Measurements from ENCODE around the gene CLCN4. TPM values are rescaled to one million over a fixed set of nuclear protein-coding genes. Genes with fewer than 3 reads are reported as not detected.

The CLCN4 gene
- total RNA-seq, 4 donors from 2014 or later: 72.5 to 307 (median 84.4) TPM

DNA sequence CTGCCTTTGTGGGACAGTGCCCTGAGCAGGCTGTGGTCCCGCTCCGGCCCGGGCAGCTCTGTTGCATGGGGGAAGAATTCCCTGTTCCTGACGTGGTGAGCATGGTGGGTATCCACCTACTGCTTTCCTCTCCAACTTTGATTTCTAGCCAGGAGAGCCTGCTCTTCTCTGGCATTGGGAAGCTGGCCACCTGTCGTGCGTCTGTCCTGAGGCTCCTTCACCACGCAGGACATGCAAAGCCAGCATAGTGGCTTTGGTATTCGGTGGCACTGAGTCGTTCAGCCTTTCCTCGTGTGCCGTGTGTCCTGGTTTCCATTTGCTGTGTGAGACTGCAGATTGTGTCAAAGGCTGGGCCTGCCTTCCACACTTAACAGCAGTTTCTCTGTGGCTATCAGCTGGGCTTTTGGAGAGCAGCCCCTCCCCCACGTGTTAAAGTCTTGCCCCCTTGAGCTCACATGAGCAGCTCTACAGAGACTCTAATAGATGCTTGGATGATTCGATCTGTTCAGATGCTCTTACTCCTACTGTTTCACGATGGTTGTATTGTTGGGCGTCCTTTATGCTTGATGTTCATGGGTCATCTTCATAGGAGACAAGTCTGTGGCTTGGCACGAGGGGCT is 46.3 kb upstream of the CLCN4 start:
- in situ Hi-C loops (cut with MboI; ENCODE audit: low sequenced_read_pairs in 4 of 4): no loop called here
- Histone ChIP-seq H3K4me3 (no peak overlapping the region), H3K9me3 (no peaks in the 10 kb centered on the region), H3K27ac (peak overlapping the region in 3 of 4 donors; percentile 2 to 54 (median 53)), H3K4me1 (peaks cover 10 to 19% of the 10 kb centered on the region in 2 donors), H3K36me3 (no peaks in the 10 kb centered on the region), H3K27me3 (no peaks in the 10 kb centered on the region)
- ATAC-seq (no peak), DNase-seq (no peak)
- intact Hi-C loops (cut with DNase I; ENCODE audit: low total_unique reads): loop anchor here (10.0 kb wide), 2 partner anchors 236 to 1366 kb away; no protein-coding TSS in a partner anchor
- no peak for TF ChIP-seq POLR2A (IDR thresholded peaks at IDR 0.05)

DNA sequence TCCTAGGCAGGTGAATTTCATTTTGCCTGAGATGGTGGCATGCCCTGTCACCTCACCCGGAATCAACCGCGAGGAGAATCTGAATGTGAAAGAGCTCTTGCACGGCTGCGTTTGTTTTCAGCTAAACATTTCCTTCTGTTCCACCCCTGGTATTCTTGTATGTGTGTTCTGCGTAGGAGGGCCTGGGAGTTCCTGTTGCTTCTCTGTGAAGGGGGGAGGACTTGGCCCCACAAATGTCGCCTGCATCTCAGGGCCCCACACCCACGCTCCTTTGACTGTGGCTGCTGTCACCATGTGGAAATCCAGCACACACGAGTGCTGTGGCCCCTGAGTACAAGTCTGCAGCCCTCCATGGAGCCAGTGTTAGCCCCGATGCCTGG is 45.8 kb upstream of the CLCN4 start:
- in situ Hi-C loops (cut with MboI; ENCODE audit: low sequenced_read_pairs in 4 of 4): no loop called here
- Histone ChIP-seq H3K4me1 (peaks cover 10 to 19% of the 10 kb centered on the region in 2 donors), H3K27ac (peak overlapping the region in 3 of 4 donors; percentile 2 to 54 (median 53)), H3K27me3 (no peaks in the 10 kb centered on the region), H3K36me3 (no peaks in the 10 kb centered on the region), H3K9me3 (no peaks in the 10 kb centered on the region), H3K4me3 (no peak overlapping the region)
- no peak for TF ChIP-seq POLR2A (IDR thresholded peaks at IDR 0.05)
- TF ChIP-seq, protein P1, sequence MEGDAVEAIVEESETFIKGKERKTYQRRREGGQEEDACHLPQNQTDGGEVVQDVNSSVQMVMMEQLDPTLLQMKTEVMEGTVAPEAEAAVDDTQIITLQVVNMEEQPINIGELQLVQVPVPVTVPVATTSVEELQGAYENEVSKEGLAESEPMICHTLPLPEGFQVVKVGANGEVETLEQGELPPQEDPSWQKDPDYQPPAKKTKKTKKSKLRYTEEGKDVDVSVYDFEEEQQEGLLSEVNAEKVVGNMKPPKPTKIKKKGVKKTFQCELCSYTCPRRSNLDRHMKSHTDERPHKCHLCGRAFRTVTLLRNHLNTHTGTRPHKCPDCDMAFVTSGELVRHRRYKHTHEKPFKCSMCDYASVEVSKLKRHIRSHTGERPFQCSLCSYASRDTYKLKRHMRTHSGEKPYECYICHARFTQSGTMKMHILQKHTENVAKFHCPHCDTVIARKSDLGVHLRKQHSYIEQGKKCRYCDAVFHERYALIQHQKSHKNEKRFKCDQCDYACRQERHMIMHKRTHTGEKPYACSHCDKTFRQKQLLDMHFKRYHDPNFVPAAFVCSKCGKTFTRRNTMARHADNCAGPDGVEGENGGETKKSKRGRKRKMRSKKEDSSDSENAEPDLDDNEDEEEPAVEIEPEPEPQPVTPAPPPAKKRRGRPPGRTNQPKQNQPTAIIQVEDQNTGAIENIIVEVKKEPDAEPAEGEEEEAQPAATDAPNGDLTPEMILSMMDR (IDR thresholded peaks at IDR 0.05 in 4 of 5, conservative IDR thresholded peaks at IDR 0.05 in 1 of 5): no peak
- intact Hi-C loops (cut with DNase I; ENCODE audit: low total_unique reads): loop anchor here (10.0 kb wide), 2 partner anchors 236 to 1366 kb away; no protein-coding TSS in a partner anchor
- no peak for DNase-seq
- ATAC-seq: peak in 1 of 2 donors; percentile 45

GRCh38 chrX:10111364-10112148 is 45.2 kb upstream of the CLCN4 start:
- no peaks in the 10 kb centered on the region for H3K9me3 ChIP-seq
- TF ChIP-seq, protein P1 (IDR thresholded peaks at IDR 0.05 in 4 of 5, conservative IDR thresholded peaks at IDR 0.05 in 1 of 5): no peak
- no peak for TF ChIP-seq POLR2A (IDR thresholded peaks at IDR 0.05)
- no peaks in the 10 kb centered on the region for H3K36me3 ChIP-seq
- in situ Hi-C loops (cut with MboI; ENCODE audit: low sequenced_read_pairs in 4 of 4) (no loop called here), intact Hi-C loops (cut with DNase I; ENCODE audit: low total_unique reads) (loop anchor here (10.0 kb wide), 2 partner anchors 237 to 1367 kb away; no protein-coding TSS in a partner anchor)
- no peak for DNase-seq
- peaks cover 10 to 19% of the 10 kb centered on the region in 2 donors for H3K4me1 ChIP-seq
- H3K27ac ChIP-seq: peak overlapping the region in 2 of 4 donors; percentile 53 to 54
- H3K4me3 ChIP-seq: no peak overlapping the region
- ATAC-seq: peak; percentile 47 to 58
- no peaks in the 10 kb centered on the region for H3K27me3 ChIP-seq

GRCh38 chrX:10112510-10112909 is 44.3 kb upstream of the CLCN4 start:
- no peaks in the 10 kb centered on the region for H3K36me3 ChIP-seq
- H3K27me3 ChIP-seq: no peaks in the 10 kb centered on the region
- intact Hi-C loops (cut with DNase I; ENCODE audit: low total_unique reads) (loop anchor here (10.0 kb wide), 2 partner anchors 238 to 1368 kb away; no protein-coding TSS in a partner anchor), in situ Hi-C loops (cut with MboI; ENCODE audit: low sequenced_read_pairs in 4 of 4) (no loop called here)
- H3K4me3 ChIP-seq: no peak overlapping the region
- no peak for TF ChIP-seq POLR2A (IDR thresholded peaks at IDR 0.05)
- TF ChIP-seq, protein P1 (IDR thresholded peaks at IDR 0.05 in 4 of 5, conservative IDR thresholded peaks at IDR 0.05 in 1 of 5): no peak
- H3K27ac ChIP-seq: peak overlapping the region in 1 of 4 donors; percentile 54
- H3K4me1 ChIP-seq: peaks cover 10 to 15% of the 10 kb centered on the region in 2 donors
- no peak for DNase-seq
- ATAC-seq: no peak
- H3K9me3 ChIP-seq: no peaks in the 10 kb centered on the region

DNA sequence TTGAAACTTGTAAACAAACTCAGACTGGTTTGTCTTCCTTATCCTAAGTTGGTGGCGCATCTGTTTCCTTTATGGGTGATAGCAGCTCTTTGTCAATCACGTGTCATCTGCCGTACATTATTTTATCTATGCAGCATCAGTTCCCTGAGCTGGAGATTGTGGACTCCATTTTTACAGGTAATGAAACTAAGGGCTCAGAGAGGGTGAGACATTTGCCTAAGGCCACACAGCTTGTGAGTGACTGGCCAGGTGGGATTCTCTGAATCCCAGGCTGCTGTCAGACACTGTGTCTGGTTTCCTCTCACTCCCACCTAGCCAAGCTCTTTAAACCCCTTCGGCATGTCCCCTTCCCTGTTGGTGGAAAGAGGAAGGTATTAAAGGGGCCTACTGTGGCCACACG is 41.7 kb upstream of the CLCN4 start:
- H3K4me1 ChIP-seq: peaks cover 10 to 12% of the 10 kb centered on the region in 2 donors
- no peaks in the 10 kb centered on the region for H3K27me3 ChIP-seq
- intact Hi-C loops (cut with DNase I; ENCODE audit: low total_unique reads) (loop anchor here (5.0 to 10.0 kb wide), 3 partner anchors 103 to 1370 kb away; no protein-coding TSS in a partner anchor), in situ Hi-C loops (cut with MboI; ENCODE audit: low sequenced_read_pairs in 4 of 4) (loop anchor here (5.0 kb wide), 1 partner anchor 118 kb away; no protein-coding TSS in a partner anchor)
- H3K4me3 ChIP-seq: no peak overlapping the region
- H3K9me3 ChIP-seq: no peaks in the 10 kb centered on the region
- no peak for TF ChIP-seq POLR2A (IDR thresholded peaks at IDR 0.05)
- TF ChIP-seq, protein P1 (IDR thresholded peaks at IDR 0.05 in 4 of 5, conservative IDR thresholded peaks at IDR 0.05 in 1 of 5): no peak
- H3K36me3 ChIP-seq: no peaks in the 10 kb centered on the region
- DNase-seq: no peak
- ATAC-seq: no peak
- H3K27ac ChIP-seq: no peak overlapping the region
